Progenitor cell of endocrine pancreas (in vitro differentiated cells): ENCODE results near the gene CYSRT1. TPM values are rescaled to one million over a fixed set of nuclear protein-coding genes. Genes with fewer than 3 reads are reported as not detected.

Experiments used
- DNase-seq: peaks from one replicate; pipeline ENCODE4 v3.0.0; 2021; ENCODE audit warnings: low spot score; ENCODE audit not compliant: unreplicated experiment
- H3K27ac Mint-ChIP-seq: 2 replicates; pipeline ENCODE4 v1.8.0; 2021; ENCODE audit warnings: mild to moderate bottlenecking, moderate library complexity, mixed read lengths
- H3K27me3 Mint-ChIP-seq: 2 replicates; pipeline ENCODE4 v1.8.0; 2021; ENCODE audit warnings: mixed read lengths
- H3K36me3 Mint-ChIP-seq: 2 replicates; pipeline ENCODE4 v1.8.0; 2022; ENCODE audit warnings: mixed read lengths; ENCODE audit not compliant: insufficient read depth
- H3K4me1 Mint-ChIP-seq: 2 replicates; pipeline ENCODE4 v1.8.0; 2021; ENCODE audit warnings: low read depth, mixed read lengths
- H3K4me3 Mint-ChIP-seq: 2 replicates; pipeline ENCODE4 v1.8.0; 2021; ENCODE audit warnings: low read depth, mild to moderate bottlenecking, moderate library complexity, mixed read lengths
- H3K9me3 Mint-ChIP-seq: 2 replicates; pipeline ENCODE4 v1.8.0; 2021; ENCODE audit warnings: low read depth, mixed read lengths
- CTCF ChIP-seq: fragments of 200-600 bp; sonication (generic); IDR thresholded peaks from one replicate; pipeline ENCODE4 v1.5.0; 2021; ENCODE audit warnings: antibody characterized with exemption, mild to moderate bottlenecking; ENCODE audit not compliant: unreplicated experiment
- total RNA-seq: library from RNA; stranded (reverse); gene quantifications from 2 replicates; pipeline ENCODE4 v1.2.1, GENCODE V29; 2021

The CYSRT1 gene
- total RNA-seq, 1 donor from 2014 or later, result 2.7 TPM

- no peaks in the 10 kb centered on the region for H3K4me1 Mint-ChIP-seq
- H3K4me3 Mint-ChIP-seq, result no peak overlapping the region
- H3K36me3 Mint-ChIP-seq, result peaks cover 9% of the 10 kb centered on the region
- H3K27me3 Mint-ChIP-seq, result peaks cover 7% of the 10 kb centered on the region
- no peak for DNase-seq
- no peaks in the 10 kb centered on the region for H3K9me3 Mint-ChIP-seq
- TF ChIP-seq CTCF, result no peak
- H3K27ac Mint-ChIP-seq, result no peak overlapping the region
These were observed 45.9 kb upstream of the CYSRT1 start for GRCh38 chr9:137178939-137179630.

GRCh38 chr9:137179761-137180160 is 45.2 kb upstream of the CYSRT1 start:
- DNase-seq, result no peak
- no peaks in the 10 kb centered on the region for H3K9me3 Mint-ChIP-seq
- H3K4me1 Mint-ChIP-seq, result no peaks in the 10 kb centered on the region
- H3K4me3 Mint-ChIP-seq, result no peak overlapping the region
- H3K27ac Mint-ChIP-seq, result no peak overlapping the region
- peaks cover 9% of the 10 kb centered on the region for H3K36me3 Mint-ChIP-seq
- peaks cover 7% of the 10 kb centered on the region for H3K27me3 Mint-ChIP-seq
- no peak for TF ChIP-seq CTCF

- no peak for DNase-seq
- H3K4me3 Mint-ChIP-seq, result no peak overlapping the region
- no peak for TF ChIP-seq CTCF
- H3K36me3 Mint-ChIP-seq, result peaks cover 9% of the 10 kb centered on the region
- no peaks in the 10 kb centered on the region for H3K4me1 Mint-ChIP-seq
- H3K27ac Mint-ChIP-seq, result no peak overlapping the region
- H3K9me3 Mint-ChIP-seq, result no peaks in the 10 kb centered on the region
- H3K27me3 Mint-ChIP-seq, result peaks cover 7% of the 10 kb centered on the region
These were observed 44.5 kb upstream of the CYSRT1 start for GRCh38 chr9:137180491-137180890.

- Mint-ChIP-seq H3K4me3 (no peak overlapping the region), H3K9me3 (no peaks in the 10 kb centered on the region), H3K27ac (no peak overlapping the region), H3K27me3 (no peaks in the 10 kb centered on the region), H3K4me1 (peaks cover under 1% of the 10 kb centered on the region), H3K36me3 (peaks cover 9% of the 10 kb centered on the region)
- TF ChIP-seq CTCF, result no peak
- DNase-seq, result no peak
These were observed 43.3 kb upstream of the CYSRT1 start for GRCh38 chr9:137181680-137182079.

- no peak for DNase-seq
- no peak overlapping the region for H3K27ac Mint-ChIP-seq
- no peak for TF ChIP-seq CTCF
- H3K36me3 Mint-ChIP-seq, result peaks cover 4% of the 10 kb centered on the region
- no peaks in the 10 kb centered on the region for H3K9me3 Mint-ChIP-seq
- peaks cover 7% of the 10 kb centered on the region for H3K4me1 Mint-ChIP-seq
- no peak overlapping the region for H3K4me3 Mint-ChIP-seq
- H3K27me3 Mint-ChIP-seq, result no peaks in the 10 kb centered on the region
These were observed 42.1 kb upstream of the CYSRT1 start for GRCh38 chr9:137182836-137183235.
